Spleen (tissue), 11 donors: ENCODE measurements around the gene LSG1. TPM values are rescaled to one million over a fixed set of nuclear protein-coding genes. Genes with fewer than 3 reads are reported as not detected.

ENCODE experiments used
- DNase-seq: peaks from one replicate; pipeline ENCODE4 v3.0.0-alpha.2; 2020
- H3K27ac ChIP-seq, 8 donors: fragments of 200-600 bp; sonication (generic) in 7 of 8; 1 replicate in 4 of 8; 2 replicates in 4 of 8; pipeline versions ENCODE4 v1.5.0 to v1.8.0; 2016 to 2021; ENCODE audit warnings: inconsistent platforms in 4 of 8, mild to moderate bottlenecking in 4 of 8, moderate library complexity in 1 of 8
- H3K27me3 ChIP-seq, 7 donors: fragments of 200-600 bp; sonication (generic) in 6 of 7; replicated peaks in 1 of 7; 1 replicate in 4 of 7; 2 replicates in 3 of 7; pipeline versions ENCODE4 v1.5.0 to v1.8.0; 2016 to 2021; ENCODE audit warnings: inconsistent platforms in 3 of 7, mild to moderate bottlenecking in 1 of 7
- H3K36me3 ChIP-seq, 6 donors: fragments of 200-600 bp; sonication (generic) in 5 of 6; 1 replicate in 4 of 6; 2 replicates in 2 of 6; pipeline versions ENCODE4 v1.5.0 to v1.8.0; 2016 to 2021; ENCODE audit warnings: inconsistent platforms in 2 of 6
- H3K4me1 ChIP-seq, 6 donors: fragments of 200-600 bp; sonication (generic) in 5 of 6; 1 replicate in 3 of 6; 2 replicates in 3 of 6; pipeline versions ENCODE4 v1.5.0 to v1.8.0; 2016 to 2021; ENCODE audit warnings: inconsistent platforms in 3 of 6
- H3K4me3 ChIP-seq, 8 donors: fragments of 200-600 bp; sonication (generic) in 7 of 8; 1 replicate in 4 of 8; 2 replicates in 4 of 8; pipeline versions ENCODE4 v1.5.0 to v1.8.0; 2016 to 2021; ENCODE audit warnings: inconsistent platforms in 4 of 8, mild to moderate bottlenecking in 4 of 8, moderate library complexity in 2 of 8
- H3K9me3 ChIP-seq, 8 donors: fragments of 200-600 bp; sonication (generic) in 7 of 8; 1 replicate in 4 of 8; 2 replicates in 4 of 8; pipeline versions ENCODE4 v1.5.0 to v1.8.0; 2016 to 2021; ENCODE audit warnings: inconsistent platforms in 4 of 8
- POLR2A ChIP-seq, 3 donors: fragments of 450-650 bp; IDR thresholded peaks; one replicate each; pipeline ENCODE4 v1.5.1; 2017; ENCODE audit warnings: antibody characterized with exemption in 3 of 3, mild to moderate bottlenecking in 1 of 3
- POLR2AphosphoS5 ChIP-seq, 3 donors: sonication (generic); formaldehyde crosslinking; IDR thresholded peaks; one replicate each; pipeline ENCODE4 v1.5.1; 2017; ENCODE audit warnings: antibody characterized with exemption in 3 of 3
- WGBS, 5 donors: extraction: QIAGEN DNeasy Blood & Tissue Kit in 3 of 5; methylation state at CpG; one replicate each; pipeline versions ENCODE4 v1.1.5 to v1.1.7; 2013 to 2018; 5-methylcytosine and 5-hydroxymethylcytosine counted together
- intact Hi-C: fragments of 100-400 bp; cut with DNase I; formaldehyde crosslinking; loops from one replicate; pipeline ENCODE4 v1.15.0; 2023; ENCODE audit warnings: low total_unique reads
- polyA plus RNA-seq, 3 donors: library from polyadenylated mRNA; stranded (reverse); fragments of 200-250 nt; gene quantifications; one replicate each; pipeline ENCODE4 v1.2.1, GENCODE V29; 2013
- total RNA-seq, 7 donors: library from RNA; depleted of rRNA in 3 of 7; stranded (reverse); fragments of >200 nt in 3 of 7; fragmentation: NEBNext Ultra II Directional in 4 of 7; extraction: Animal tissue kit (Norgen Biotek cat#: 25700) in 4 of 7; gene quantifications; one replicate each; pipeline versions ENCODE4 v1.1.0 to v1.2.1, GENCODE V29; 2016 to 2021
- TF ChIP-seq, protein P1 (sequence below), 11 experiments: fragments of 200-600 bp in 7 of 11; fragments of 450-650 bp in 4 of 11; sonication (generic) in 4 of 11; IDR thresholded peaks in 8 of 11; conservative IDR thresholded peaks in 3 of 11; 1 replicate in 7 of 11; 2 replicates in 4 of 11; pipeline versions ENCODE4 v1.4.0 to v1.8.0; 2016 to 2021; ENCODE audit warnings: antibody characterized with exemption in 11 of 11, inconsistent platforms in 4 of 11, mild to moderate bottlenecking in 1 of 11
- donor health status: healthy with polysubstance abuse.
- donor health status: DM: no; HTN: no; CAD: no; lungs with moderate emphysema.
- donor health status: DM: no; HTN: no; CAD: no.
- donor health status: Bipolar disorder and iron deficiency.
- donor health status: healthy.
- donor health status: DM: no; HTN: no; CAD: no.
- donor health status: DM: yes; HTN: yes; CAD: no.

The LSG1 gene
- total and polyA plus RNA-seq, 10 donors = 10.8 to 58.0 (median 35.7) TPM

- H3K27ac ChIP-seq = peak overlapping the region; percentile 2 to 96 (median 64)
- H3K36me3 ChIP-seq = peaks cover 0 to 14% (median 0%) of the 10 kb centered on the region in 6 donors
- peaks cover 0 to 11% (median 0%) of the 10 kb centered on the region in 7 donors for H3K27me3 ChIP-seq
- no peak for DNase-seq
- no peak overlapping the region for H3K4me3 ChIP-seq
- H3K9me3 ChIP-seq = no peaks in the 10 kb centered on the region
- intact Hi-C loops = no loop called here
- peaks cover 27 to 95% (median 68%) of the 10 kb centered on the region in 6 donors for H3K4me1 ChIP-seq
- WGBS, 5 donors = 67 to 75% (median 68%) methylated on average over 8 of the region's 8 CpGs
- TF ChIP-seq POLR2A (IDR thresholded peaks at IDR 0.05) (no peak), POLR2AphosphoS5 (IDR thresholded peaks at IDR 0.05) (no peak)
- TF ChIP-seq, protein P1, sequence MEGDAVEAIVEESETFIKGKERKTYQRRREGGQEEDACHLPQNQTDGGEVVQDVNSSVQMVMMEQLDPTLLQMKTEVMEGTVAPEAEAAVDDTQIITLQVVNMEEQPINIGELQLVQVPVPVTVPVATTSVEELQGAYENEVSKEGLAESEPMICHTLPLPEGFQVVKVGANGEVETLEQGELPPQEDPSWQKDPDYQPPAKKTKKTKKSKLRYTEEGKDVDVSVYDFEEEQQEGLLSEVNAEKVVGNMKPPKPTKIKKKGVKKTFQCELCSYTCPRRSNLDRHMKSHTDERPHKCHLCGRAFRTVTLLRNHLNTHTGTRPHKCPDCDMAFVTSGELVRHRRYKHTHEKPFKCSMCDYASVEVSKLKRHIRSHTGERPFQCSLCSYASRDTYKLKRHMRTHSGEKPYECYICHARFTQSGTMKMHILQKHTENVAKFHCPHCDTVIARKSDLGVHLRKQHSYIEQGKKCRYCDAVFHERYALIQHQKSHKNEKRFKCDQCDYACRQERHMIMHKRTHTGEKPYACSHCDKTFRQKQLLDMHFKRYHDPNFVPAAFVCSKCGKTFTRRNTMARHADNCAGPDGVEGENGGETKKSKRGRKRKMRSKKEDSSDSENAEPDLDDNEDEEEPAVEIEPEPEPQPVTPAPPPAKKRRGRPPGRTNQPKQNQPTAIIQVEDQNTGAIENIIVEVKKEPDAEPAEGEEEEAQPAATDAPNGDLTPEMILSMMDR (IDR thresholded peaks at IDR 0.05 in 8 of 11, conservative IDR thresholded peaks at IDR 0.05 in 3 of 11) = no peak
These were observed 18.7 kb upstream of the LSG1 start for GRCh38 chr3:194690501-194691372.

GRCh38 chr3:194689493-194689944, 17.5 kb upstream of the LSG1 start:
- peak overlapping the region in 6 of 8 donors; percentile 77 to 94 (median 89) for H3K4me3 ChIP-seq
- peaks cover 33 to 97% (median 75%) of the 10 kb centered on the region in 6 donors for H3K4me1 ChIP-seq
- H3K9me3 ChIP-seq = no peaks in the 10 kb centered on the region
- H3K27ac ChIP-seq = peak overlapping the region; percentile 3 to 98 (median 92)
- peak in 1 of 3 donors; percentile 7 for TF ChIP-seq POLR2A (IDR thresholded peaks at IDR 0.05)
- TF ChIP-seq, protein P1 (IDR thresholded peaks at IDR 0.05 in 8 of 11, conservative IDR thresholded peaks at IDR 0.05 in 3 of 11) = no peak
- peak; percentile 18 to 69 (median 69) for TF ChIP-seq POLR2AphosphoS5 (IDR thresholded peaks at IDR 0.05)
- H3K36me3 ChIP-seq = peaks cover 0 to 14% (median 0%) of the 10 kb centered on the region in 6 donors
- 11 to 27% (median 17%) methylated on average over 9 of the region's 9 CpGs for WGBS, 5 donors
- intact Hi-C loops = loop anchor here (10.0 kb wide), 1 partner anchor 265 kb away; no protein-coding TSS in a partner anchor
- DNase-seq = peak; percentile 86
- peaks cover 0 to 11% (median 0%) of the 10 kb centered on the region in 7 donors for H3K27me3 ChIP-seq

DNA sequence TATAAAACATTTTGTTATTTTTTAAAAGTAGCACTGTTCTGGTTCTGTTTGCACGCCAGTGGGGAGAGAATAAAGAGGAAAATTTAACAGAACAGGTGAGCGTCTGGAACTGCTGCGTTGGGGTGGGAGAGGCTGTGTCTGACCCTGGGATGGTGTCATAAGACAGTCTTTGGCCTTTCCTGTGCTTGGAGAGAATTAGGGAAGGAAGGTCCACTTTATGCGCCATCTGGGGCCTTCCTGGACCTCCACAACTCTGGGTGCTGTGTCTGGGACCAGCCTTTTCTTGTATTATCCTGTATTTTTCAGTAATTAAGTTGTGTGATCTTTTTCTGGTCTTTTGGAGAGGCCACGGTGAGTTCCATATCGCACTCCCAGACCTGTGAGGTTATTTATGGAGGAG, 17.0 kb upstream of the LSG1 start:
- peaks cover 0 to 11% (median 0%) of the 10 kb centered on the region in 7 donors for H3K27me3 ChIP-seq
- TF ChIP-seq, protein P1 (IDR thresholded peaks at IDR 0.05 in 8 of 11, conservative IDR thresholded peaks at IDR 0.05 in 3 of 11) = no peak
- no peak for TF ChIP-seq POLR2AphosphoS5 (IDR thresholded peaks at IDR 0.05)
- TF ChIP-seq POLR2A (IDR thresholded peaks at IDR 0.05) = no peak
- 49 to 57% (median 53%) methylated on average over 6 of the region's 6 CpGs for WGBS, 5 donors
- intact Hi-C loops = loop anchor here (10.0 kb wide), 1 partner anchor 266 kb away; no protein-coding TSS in a partner anchor
- H3K36me3 ChIP-seq = peaks cover 0 to 14% (median 0%) of the 10 kb centered on the region in 6 donors
- no peaks in the 10 kb centered on the region for H3K9me3 ChIP-seq
- H3K4me1 ChIP-seq = peaks cover 33 to 97% (median 75%) of the 10 kb centered on the region in 6 donors
- peak overlapping the region in 7 of 8 donors; percentile 68 to 94 (median 87) for H3K4me3 ChIP-seq
- H3K27ac ChIP-seq = peak overlapping the region; percentile 3 to 98 (median 92)
- DNase-seq = no peak
